ENCODE measurements around the gene SLIT3.

SLIT3 gene

DNA sequence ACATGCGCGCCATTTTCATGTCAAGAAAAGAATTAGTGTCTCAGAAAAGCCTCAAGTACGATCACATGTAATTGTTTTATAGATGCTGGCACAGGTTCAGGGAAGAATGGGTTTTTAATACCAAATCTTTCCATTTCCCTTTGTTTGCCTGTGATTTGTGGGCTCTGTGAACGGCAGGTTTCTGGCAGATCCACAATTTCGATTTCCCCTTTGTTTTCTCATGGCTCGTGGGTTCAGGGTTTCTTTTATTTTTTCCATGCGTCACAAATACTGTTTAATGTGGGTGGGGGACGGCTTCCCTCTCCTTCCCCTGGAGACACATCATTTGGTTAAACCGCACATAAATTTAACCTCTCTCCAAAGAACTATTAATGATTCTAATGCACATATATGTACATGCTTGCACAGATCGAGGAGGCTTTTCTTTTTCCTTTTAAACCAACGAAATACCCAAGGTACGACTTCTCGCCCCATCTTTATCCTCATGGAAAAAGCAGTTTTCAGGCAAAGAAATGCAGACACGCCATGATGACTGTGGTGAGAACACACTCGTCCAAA lies 195.9 kb downstream of the SLIT3 start:
- no peak for DNase-seq (ENCODE audit: low read depth in 2 of 2)

DNA sequence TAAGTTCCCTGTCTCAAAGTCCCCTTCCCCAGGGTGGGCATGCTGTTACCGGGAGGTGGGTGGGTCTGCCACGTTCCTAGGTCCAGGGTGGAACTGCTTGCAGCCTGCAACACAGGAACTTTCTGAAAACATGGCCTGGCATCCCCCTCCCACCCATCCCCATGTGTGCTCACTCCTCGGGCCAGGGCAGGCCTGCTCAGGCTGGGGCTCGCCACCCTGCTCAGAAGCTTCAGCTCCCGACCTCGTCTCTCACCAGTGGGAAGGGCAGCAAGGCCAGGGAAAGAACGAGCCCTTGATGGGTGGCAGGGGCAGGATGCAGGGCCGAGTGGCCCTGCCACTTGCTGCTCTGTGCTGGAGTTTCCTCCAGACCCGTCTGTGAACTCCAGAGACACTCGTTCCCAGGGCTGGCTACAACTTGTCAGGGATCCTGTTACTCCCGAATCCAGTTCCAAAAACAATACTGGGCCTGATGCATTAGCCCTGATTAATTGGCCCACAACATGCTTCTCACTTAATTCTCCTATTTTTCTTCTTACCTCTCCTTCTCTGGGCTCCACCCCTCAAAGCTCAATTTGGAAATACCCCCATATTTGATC lies 197.3 kb downstream of the SLIT3 start:
- no peak for DNase-seq (ENCODE audit: low read depth in 2 of 2)

DNA sequence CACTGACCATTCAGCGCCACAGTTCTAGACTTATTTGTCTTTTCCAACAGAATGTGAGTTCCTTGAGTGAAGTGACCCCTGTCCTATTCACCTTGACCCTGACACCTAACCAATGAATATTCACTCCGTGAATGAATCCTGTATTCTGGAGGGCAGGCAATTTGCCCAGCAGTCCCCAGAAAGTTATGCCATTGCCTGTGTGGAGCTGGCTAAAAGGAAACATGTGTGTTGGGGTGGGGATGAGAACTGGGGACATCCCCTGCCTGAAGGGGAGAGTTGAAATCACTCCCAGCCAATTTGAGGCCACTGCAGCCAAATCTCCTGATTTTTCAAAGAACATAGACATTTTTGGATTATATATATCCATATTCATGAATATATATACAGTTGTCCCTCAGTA lies 199.0 kb downstream of the SLIT3 start:
- no peak for DNase-seq (ENCODE audit: low read depth in 2 of 2)

DNA sequence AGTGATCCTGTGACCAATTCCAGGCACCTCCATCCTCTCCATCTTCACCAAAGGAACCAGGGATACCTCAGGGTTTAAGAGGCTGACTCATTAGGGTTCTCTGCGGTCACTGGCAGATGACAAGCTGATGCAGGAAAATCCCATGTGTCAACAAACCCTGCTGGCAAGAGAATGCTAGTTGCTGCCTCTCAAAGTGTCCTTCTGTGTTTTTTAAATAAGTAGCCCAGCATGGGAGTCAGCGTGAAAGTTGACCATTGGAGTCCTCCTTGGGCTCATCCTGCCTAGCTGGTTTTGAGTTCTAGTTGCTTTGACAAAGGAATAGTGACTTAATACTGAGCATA lies 200.2 kb downstream of the SLIT3 start:
- DNase-seq (ENCODE audit: low read depth in 2 of 2): no peak

DNA sequence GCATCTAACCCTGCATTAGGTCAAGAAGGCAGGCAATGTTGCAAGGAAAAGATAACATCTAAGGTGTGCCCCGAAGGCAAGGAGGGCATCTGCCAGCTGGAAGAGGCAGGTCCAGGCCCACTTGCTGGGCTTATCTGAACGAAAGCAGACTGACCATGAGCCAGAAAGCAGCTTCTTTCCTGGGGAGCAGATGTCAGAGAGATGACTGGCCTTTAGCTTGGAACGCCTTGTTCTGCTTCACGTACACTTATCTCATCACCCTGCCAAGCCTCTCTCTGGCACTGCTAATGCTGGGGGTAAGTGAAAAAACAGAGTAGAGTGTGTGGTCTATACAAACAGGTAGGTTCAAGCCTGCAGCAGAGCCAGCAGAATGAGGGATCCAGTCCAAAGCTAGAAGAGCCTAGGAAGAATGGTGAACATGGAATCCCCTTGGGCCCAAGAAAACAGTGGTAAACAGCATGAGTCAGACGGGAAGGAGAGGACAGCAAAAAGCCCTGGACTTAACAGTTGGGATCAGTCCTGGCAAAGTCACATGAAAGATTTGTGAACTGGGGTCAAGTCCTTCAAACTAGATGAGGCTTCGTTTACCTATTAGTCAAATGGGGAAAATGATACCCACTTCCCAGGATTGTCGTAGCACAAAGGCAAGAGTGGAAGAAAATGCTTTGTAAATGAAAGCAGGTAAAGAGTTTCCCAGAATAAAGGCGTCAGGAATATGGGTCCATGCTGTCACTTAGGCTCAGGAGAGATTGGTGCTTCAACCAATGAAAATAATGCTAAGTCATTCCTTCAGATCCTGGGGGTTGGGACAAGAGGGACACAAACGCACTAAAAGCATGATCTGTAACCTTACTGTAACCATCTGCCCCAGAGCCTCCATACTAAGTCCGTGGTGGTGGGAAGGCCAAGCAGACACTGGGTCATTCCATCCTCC lies 200.9 kb downstream of the SLIT3 start:
- DNase-seq (ENCODE audit: low read depth in 2 of 2): no peak

DNA sequence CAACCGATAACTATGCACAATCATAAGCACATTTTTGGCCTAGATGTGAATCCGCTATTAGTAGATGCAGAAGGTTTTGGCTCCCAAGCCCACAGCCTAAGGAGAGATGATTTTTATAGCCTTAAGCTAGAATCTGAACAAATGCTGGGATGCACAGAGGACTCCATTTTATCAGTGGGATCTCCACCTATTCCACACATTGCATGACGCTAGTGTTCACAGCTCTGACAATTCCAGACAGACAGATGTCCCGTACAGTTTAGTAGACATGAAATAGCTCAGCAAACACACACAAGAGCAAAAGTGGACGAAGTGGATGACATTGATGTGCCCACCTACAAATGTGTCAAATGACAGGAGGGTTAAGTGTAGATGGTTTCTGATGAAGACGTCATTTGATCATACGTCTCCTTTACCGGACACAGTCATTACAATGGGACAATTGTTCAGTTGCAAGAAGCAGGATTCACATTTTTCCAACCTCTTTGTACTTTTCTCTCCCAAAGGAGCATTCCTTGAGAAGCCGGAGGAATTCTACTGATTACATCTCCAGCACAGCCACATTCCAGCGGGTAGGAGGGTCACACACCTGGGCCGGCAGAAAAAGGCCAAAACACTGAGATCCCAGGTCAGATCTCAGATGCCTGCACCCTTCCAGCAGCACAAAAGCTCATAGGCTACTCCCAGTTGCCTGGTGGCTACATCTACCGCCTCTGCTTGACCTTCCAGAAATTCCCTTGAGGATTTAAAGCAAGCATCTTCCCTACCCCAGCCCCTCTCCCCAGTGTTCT lies 202.4 kb downstream of the SLIT3 start:
- no peak for DNase-seq (ENCODE audit: low read depth in 2 of 2)

DNA sequence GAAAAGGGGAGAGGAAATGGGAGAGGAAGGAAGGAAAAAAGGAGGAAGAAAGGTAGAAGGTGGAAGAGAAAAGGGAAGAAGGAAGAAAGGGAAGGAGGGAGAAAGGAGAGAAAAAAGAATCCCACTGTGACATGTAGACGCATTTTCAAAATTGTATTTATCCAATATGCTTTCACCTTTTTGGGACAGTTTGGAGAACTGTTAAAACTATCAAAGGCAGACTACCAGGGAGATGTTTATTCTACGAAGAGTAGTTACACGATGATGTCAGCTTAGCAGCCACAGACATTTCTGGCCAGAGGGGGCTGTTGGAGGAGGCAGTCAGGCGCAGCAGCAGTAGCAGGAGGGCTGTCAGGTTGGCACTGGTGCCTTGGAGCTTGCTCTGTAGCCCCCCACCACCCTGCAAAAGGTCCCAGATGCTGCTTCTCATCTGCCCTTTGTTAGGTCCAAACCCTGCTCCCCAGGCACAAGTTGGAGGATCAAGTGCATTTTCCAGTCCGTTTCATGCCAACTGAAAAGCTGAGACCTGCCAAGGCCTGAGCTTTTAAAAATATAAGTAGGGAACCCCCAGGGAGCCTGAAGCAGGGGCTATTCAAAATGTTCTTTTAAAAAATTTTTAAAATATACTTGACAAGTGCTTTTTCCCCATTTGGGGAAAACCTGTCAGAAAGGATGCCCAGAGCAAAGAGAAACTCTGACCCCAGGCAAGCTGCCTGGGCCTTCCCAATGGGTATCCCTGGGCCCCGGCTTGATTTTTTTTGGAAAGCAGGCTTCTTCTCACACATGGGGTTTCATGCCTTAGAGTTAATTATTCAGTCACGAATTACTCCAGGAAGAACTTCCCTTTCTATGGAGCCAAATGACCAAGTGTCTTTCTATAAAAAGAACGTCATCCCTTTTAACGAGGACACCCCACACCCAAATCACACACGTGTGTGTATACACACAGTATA lies 203.3 kb downstream of the SLIT3 start:
- no peak for DNase-seq (ENCODE audit: low read depth in 2 of 2)

DNA sequence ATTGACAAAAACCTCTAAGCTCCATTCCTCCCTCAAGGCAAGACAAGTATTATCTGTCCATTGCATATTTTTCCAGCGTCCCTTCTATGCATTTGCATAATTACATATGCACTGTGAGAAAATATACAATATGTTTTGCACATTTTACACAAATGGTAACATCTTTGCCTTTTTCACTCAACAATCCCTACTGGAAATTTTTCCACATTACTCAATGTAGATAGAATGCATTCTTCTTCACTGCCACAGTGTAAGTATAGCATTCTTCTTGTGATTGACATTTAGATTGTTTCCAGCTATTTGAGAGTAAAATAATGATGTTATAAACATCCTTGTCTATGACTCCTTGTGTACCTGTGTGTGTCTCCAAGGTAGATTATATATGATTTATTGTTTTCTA lies 205.0 kb downstream of the SLIT3 start:
- DNase-seq (ENCODE audit: low read depth in 2 of 2): no peak

DNA sequence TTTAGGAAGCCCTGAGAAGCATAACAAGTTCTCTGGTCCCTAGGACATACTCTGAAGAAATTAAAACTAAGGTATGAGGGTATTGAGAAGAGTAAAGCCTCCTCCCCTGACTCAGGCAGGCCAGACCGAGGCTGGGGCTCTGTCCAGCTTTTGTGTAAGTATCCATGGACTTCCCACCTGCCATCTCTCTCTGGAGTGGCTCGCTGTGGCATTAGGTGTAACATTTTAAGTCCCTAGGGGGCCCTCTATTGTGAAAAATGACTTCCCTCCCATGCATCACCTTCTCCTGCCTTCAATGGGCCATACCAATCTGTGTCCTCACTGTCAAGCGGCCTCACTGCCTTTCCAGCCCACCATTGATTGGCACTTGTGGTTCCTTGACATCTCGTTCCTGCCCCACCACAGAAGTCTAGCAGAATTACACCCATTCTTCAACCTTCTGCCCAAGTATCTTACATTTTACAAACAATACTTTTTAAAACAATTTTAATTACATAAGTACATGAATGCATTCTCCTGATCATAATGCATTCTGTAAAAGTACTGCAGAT lies 205.5 kb downstream of the SLIT3 start:
- DNase-seq (ENCODE audit: low read depth in 2 of 2): no peak

DNA sequence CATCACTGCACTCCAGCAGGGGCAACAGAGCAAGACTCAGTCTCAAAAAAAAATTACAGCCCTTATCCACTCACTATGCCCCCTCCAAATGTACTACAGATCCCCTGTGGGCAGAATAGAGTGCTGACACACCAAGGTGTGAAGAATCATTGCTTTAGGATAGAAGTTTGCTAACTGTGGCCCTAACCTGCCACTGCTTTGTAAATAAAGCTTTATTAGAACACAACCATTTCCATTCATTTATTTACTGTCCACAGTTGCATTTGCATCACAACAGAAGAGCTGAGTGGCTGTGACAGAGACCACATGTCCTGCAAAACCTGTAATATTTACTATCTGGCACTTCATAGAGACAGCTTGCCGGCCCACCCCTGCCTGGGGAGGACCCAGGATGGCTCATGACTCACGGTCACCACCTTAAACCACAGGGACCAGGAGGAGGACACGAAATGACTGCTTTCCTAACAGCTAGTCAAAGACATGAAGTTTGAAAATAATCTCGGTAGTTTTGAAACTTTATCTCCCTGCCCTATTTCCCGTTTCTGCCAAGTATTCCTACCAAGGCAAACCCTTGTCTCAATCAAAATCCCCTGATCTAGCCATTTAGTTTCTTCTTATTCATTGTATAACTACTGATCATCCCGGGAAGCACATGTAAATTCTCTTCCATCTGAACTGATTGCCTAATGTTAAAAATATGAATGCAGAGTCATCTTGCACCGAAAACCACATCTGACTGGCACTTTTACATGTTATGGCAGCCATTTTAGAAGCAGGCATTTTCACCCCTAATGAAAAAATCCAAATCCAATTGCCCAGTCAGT lies 206.1 kb downstream of the SLIT3 start:
- no peak for DNase-seq (ENCODE audit: low read depth in 2 of 2)

DNA sequence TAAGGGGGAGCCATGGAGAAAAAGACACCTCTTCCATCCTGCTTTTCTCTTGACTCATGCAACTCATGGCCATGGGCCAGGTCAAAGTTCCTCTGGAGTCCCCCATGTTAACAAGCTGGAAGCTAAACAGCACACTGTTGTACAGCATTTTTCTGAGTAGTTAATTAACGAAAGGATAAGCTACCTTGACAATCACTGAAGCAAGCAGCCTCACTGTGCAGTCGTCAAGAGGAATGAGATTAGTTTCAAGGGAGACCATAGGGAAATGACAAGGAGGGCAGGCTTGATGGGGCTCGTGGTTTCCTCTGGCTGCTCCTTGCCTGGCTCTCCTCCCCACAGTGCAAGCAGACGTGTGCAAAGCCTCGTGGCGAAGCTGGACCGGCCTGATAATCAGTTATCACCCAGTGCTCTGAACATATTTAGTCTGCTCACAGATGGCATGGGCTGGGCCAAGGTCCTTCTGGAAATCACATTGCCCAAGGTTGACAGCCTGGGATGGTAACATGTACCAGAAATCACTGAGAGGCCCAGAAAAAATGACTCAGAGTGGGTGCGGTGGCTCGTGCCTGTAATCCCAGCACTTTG lies 209.5 kb downstream of the SLIT3 start:
- no peak for DNase-seq (ENCODE audit: low read depth in 2 of 2)

DNA sequence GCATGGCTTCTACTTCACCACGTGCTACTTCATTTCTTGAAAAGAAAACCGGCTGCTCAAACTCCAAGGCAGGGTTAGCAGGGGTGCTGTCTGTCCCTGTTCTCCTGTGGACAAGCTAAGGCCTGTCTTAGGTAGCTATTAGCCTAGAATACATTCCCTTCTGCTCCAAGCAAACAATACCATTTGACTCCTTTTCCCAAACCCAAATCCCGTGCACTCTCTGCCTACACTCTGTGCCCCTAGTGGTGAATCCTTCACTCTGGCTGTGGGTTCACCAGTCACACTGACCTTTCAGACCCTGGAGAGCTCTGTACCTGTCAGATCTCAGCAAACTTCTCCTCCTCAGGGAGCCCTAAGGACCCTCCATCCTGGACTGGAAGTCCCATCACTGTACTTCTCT lies 211.6 kb downstream of the SLIT3 start:
- no peak for DNase-seq (ENCODE audit: low read depth in 2 of 2)

DNA sequence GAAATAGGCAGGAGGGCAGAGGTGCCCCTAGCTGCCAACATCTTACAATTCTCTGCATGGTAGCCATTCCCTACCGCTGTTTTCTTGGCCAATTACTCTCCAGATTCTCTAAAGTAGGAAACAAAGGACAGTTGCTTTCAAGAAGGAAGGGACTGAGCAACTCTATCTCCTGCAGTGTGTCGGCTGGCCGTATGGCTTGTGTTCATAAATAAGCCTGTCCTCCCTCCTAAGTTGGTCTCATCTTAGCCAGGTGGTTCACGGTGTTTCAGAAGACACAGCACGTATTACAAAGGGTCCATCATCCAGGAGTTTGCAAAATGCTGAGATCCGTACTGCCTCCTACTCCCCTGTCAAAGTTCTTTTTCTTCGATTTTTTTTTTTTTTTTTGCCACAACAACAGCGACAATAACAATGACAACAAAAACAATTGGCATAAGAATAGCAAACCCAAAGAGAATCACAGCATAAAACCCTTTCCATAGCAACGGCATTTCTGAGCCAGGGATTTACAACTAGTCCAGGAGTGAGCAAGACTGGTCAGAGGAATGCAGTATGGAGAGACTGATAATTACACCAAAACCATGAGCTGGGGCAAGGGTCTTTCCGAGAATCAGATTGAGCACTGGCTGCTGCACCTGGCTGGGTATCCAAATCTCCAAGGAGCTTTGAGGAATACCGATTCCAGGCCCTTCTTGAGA lies 212.8 kb downstream of the SLIT3 start:
- no peak for DNase-seq (ENCODE audit: low read depth in 2 of 2)

DNA sequence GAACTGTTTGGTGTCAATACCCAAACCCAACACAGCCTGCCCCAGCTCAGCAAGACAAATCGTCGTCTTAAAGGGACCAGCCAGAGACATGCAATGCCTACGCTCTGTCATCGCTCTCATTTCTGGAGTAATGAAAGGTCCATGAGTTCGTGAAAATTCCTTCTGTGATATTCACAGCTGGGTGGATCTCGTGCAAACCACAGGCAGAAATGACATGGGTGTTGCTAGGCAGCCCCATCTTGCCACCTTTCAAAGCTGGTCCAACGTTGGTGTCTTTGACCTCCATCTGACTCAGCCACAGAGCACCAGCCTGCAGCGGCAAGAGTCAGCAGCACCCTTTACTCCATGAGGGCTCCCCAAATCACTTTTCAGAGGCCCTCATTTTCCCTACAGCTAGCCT lies 215.3 kb downstream of the SLIT3 start:
- DNase-seq (ENCODE audit: low read depth in 2 of 2): no peak

DNA sequence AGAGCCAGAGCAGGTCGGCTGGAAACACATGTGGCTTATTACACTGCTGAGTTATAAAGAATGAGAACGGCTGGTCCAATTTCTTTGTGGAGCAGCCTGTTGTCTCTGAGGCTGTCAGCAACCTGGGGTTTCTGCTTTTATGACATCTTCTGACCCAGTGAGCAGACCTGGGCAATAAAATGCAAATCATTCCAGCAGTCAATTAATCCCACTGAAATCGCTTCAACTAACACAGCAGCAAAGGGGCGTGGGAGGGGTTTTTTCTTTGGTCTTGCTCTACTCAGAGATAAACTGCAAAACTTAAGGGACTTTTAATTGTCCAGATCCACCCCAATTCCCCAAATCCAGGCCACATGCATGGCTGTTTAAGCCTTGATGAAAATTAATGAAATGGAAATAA lies 215.7 kb downstream of the SLIT3 start:
- DNase-seq (ENCODE audit: low read depth in 2 of 2): no peak

DNA sequence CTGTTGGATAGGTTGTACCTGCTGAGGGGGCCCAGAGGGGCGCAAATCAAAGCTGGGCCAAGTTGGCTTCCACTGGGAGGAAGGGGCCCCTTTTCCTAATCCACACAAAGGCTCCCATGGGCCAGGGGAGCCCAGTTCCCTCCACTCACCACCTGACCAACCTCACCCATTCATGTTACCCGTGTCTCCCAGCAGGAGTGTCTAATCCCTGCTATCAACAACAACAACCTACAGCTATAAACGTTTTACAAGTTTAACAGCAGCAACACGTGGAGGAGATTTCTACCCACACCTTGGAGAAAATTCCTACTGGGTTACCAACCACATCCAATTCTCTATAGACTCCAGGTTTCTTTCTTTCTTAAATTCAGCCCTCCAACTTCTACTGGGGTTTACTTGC lies 216.2 kb downstream of the SLIT3 start:
- no peak for DNase-seq (ENCODE audit: low read depth in 2 of 2)

DNA sequence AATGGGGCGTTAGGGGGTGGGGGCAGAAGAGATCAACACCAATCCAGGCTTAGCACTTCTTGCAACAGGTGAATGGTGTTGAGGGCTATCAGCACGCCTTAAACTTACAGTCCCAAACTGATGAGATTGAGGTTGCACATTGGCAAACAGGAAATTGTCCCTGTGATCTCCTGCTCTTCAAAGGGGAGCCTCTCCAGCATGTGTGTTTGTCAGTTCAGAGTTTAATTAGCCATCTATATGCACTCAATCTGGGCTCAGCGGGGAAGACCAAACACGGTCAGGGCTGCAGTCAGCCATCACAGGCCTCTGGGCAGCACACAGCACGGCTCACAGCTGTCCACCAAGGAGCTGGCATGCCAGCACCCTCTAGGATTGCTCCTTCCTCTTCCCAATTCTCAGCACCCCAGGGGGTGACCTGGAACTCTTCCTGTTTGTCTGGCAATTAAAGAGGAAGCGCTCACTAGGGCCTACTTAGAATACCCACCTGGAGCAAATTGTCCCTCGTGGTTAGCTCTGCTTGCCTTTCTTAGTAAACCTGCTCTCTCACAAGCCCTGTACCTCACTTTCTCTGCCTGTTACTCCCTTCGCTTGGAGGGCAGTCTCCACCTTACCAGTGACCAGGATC lies 217.4 kb downstream of the SLIT3 start:
- DNase-seq (ENCODE audit: low read depth in 2 of 2): no peak

DNA sequence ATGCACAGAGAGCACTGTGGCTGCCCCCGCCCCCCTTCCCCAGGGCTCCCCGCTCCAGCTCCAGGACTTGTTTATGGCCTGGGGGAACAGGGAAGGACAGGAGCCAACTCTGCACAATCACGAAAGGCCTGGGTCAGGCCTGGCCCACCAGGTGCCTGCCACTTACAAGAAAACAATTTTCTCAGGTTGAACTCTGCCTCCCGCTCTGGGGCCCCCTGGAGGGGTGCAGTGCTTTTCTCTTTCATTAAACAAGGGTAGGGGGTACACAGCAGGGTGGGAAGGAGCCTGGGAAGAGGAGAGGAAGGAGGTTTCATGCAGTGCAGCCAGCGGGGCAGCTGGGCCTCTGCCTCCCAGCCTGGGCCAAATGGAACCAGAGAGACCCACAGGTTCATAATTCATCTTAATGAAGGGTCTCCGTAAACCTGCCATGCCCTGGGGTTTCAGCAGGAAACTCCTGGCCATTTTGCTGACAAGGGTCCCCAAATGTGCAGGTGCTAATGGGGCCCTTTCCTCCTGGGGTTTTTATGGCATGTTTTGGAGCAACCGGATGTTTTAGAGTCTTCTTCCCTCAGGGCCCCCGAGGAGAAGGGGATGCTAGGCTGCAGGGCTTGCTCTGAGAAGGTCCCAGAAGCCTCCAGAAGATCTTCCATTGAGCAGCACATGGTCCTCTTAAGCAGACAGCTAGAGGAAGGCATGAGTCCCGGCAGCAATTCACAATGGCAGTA lies 219.8 kb downstream of the SLIT3 start:
- DNase-seq (ENCODE audit: low read depth in 2 of 2): no peak

All from stimulated activated CD8-positive, alpha-beta memory T cell treated with anti-CD3 and anti-CD28 coated beads, Interleukin-2, amount 100 ng/mL, for 1 hour (primary cell).